GM19328 (cell line): ENCODE measurements around the gene CACHD1.
"Not testable (repeated sequence)": the region's sequence is repeated elsewhere in the genome, so short reads cannot be mapped to it uniquely, and the experiment has no call there.

Experiments used
- ATAC-seq: cut with Tn5 transposase; IDR thresholded peaks from one replicate; pipeline ENCODE4 v1.9.1; 2021; ENCODE audit warnings: mild to moderate bottlenecking, moderate library complexity; ENCODE audit not compliant: unreplicated experiment

CACHD1 gene

GRCh38 chr1:64687725-64688327, 217.9 kb downstream of the CACHD1 start:
- ATAC-seq: no peak

GRCh38 chr1:64691626-64692025, 221.7 kb downstream of the CACHD1 start:
- ATAC-seq: no peak

- no peak for ATAC-seq
Measured at GRCh38 chr1:64692911-64693310, 223.0 kb downstream of the CACHD1 start.

GRCh38 chr1:64693406-64693805, 223.5 kb downstream of the CACHD1 start:
- no peak for ATAC-seq

GRCh38 chr1:64696879-64697278, 226.9 kb downstream of the CACHD1 start:
- ATAC-seq: no peak

GRCh38 chr1:64699327-64699726, 229.4 kb downstream of the CACHD1 start:
- ATAC-seq: no peak

- ATAC-seq: no peak
Measured at GRCh38 chr1:64701071-64701470, 231.1 kb downstream of the CACHD1 start.

GRCh38 chr1:64701886-64702285, 232.0 kb downstream of the CACHD1 start:
- ATAC-seq: no peak

- not testable (repeated sequence) for ATAC-seq
Measured at GRCh38 chr1:64702670-64703069, 232.7 kb downstream of the CACHD1 start.

GRCh38 chr1:64703600-64703999, 233.7 kb downstream of the CACHD1 start:
- ATAC-seq: no peak

GRCh38 chr1:64705591-64705990, 235.7 kb downstream of the CACHD1 start:
- no peak for ATAC-seq

- ATAC-seq: no peak
Measured at GRCh38 chr1:64711266-64711665, 241.3 kb downstream of the CACHD1 start.

GRCh38 chr1:64712049-64712448, 242.1 kb downstream of the CACHD1 start:
- no peak for ATAC-seq

- no peak for ATAC-seq
Measured at GRCh38 chr1:64715186-64715585, 245.3 kb downstream of the CACHD1 start.

GRCh38 chr1:64721135-64721534, 251.2 kb downstream of the CACHD1 start:
- ATAC-seq: no peak

GRCh38 chr1:64721576-64722145, 251.7 kb downstream of the CACHD1 start:
- no peak for ATAC-seq

- no peak for ATAC-seq
Measured at GRCh38 chr1:64727861-64728260, 257.9 kb downstream of the CACHD1 start.

GRCh38 chr1:64733581-64734286, 263.8 kb downstream of the CACHD1 start:
- ATAC-seq: no peak

- no peak for ATAC-seq
Measured at GRCh38 chr1:64734287-64734652, 264.3 kb downstream of the CACHD1 start.

GRCh38 chr1:64740687-64741086, 270.8 kb downstream of the CACHD1 start:
- not testable (repeated sequence) for ATAC-seq
